HG03175 (cell line): ENCODE data around the gene PAPLN.

ENCODE experiments used
- ATAC-seq: cut with Tn5 transposase; IDR thresholded peaks from one replicate; pipeline ENCODE4 v1.9.1; 2021; ENCODE audit warnings: mild to moderate bottlenecking, moderate library complexity; ENCODE audit not compliant: unreplicated experiment

Gene PAPLN

GRCh38 chr14:73231981-73232851, 5.1 kb upstream of the PAPLN start:
- ATAC-seq: no peak

GRCh38 chr14:73232984-73233383, 4.3 kb upstream of the PAPLN start:
- ATAC-seq: no peak

- ATAC-seq: no peak
Measured at GRCh38 chr14:73233564-73233963, 3.7 kb upstream of the PAPLN start.

- no peak for ATAC-seq
Measured at GRCh38 chr14:73234029-73234428, 3.3 kb upstream of the PAPLN start.

GRCh38 chr14:73234586-73235394, 2.5 kb upstream of the PAPLN start:
- ATAC-seq: no peak

- ATAC-seq: no peak
Measured at GRCh38 chr14:73235531-73236155, 1.7 kb upstream of the PAPLN start.

- no peak for ATAC-seq
Measured at GRCh38 chr14:73236157-73236556, 1.1 kb upstream of the PAPLN start.

- ATAC-seq: no peak
Measured at GRCh38 chr14:73236752-73237218, 521 bp upstream of the PAPLN start.

- ATAC-seq: no peak
Measured at GRCh38 chr14:73237786-73238423, 599 bp downstream of the PAPLN start.

- ATAC-seq: no peak
Measured at GRCh38 chr14:73238424-73238852, 1.1 kb downstream of the PAPLN start.

- ATAC-seq: no peak
Measured at GRCh38 chr14:73238941-73239340, 1.6 kb downstream of the PAPLN start.

- ATAC-seq: no peak
Measured at GRCh38 chr14:73239393-73240241, 2.3 kb downstream of the PAPLN start.

GRCh38 chr14:73240816-73241480, 3.6 kb downstream of the PAPLN start:
- ATAC-seq: no peak

GRCh38 chr14:73241481-73242165, 4.3 kb downstream of the PAPLN start:
- ATAC-seq: no peak

- ATAC-seq: no peak
Measured at GRCh38 chr14:73242357-73242901, 5.1 kb downstream of the PAPLN start.

- no peak for ATAC-seq
Measured at GRCh38 chr14:73243341-73243740, 6.0 kb downstream of the PAPLN start.

GRCh38 chr14:73243748-73244147, 6.4 kb downstream of the PAPLN start:
- no peak for ATAC-seq

GRCh38 chr14:73244541-73245290, 7.4 kb downstream of the PAPLN start:
- no peak for ATAC-seq
